HL-60/S4 (cell line): ENCODE measurements around the gene LMO1.

Source experiments
- in situ Hi-C: fragments of 300-500 bp; cut with MboI; formaldehyde crosslinking; loops from 2 replicates; pipeline ENCODE4 v1.14.3; 2022; ENCODE audit warnings: low sequenced_read_pairs

Gene LMO1

DNA sequence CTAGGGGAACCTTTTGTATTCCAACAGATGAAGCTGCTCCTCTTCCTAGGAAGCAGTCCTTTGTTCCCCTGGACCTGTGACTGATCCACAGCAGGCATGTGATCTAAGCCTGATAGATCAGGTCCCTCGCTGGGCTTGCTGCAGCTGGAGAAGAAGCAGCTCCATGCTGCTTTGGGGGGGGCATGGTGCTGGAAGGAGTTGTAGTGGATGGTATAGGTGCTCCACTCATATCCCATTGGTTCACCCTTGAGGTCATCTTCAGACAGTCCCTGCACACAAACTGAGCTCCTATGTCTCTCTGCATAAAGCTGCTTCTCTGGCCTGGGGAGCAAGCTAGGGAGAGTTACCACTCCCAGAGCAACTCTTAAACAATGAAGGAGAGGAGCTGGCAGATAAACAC, 85.4 kb downstream of the LMO1 start:
- in situ Hi-C loops: no loop called here

DNA sequence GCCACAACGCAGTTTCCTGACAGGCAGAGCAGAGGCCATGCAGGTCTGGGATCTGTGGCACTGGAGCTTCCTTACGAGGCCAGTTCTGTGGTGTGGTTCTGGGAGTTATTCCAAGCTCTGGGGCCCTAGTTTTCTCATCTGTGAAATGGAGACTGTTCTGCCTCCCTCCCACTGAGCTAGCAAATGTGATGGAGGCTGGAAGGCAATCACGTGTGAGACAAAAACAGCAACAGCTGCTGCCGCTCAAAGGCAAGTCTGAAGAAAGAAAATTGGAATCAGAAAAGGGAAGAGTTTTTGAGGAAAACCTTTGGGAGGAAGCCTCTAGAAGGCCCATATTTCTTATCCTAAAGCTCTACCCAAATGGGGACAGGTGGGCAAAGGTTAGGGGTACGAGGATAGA, 86.5 kb downstream of the LMO1 start:
- in situ Hi-C loops: no loop called here
